Measurements from ENCODE around the gene CMTM6.
"Not testable (repeated sequence)": the region's sequence is repeated elsewhere in the genome, so short reads cannot be mapped to it uniquely, and the experiment has no call there.

The CMTM6 gene, protein sequence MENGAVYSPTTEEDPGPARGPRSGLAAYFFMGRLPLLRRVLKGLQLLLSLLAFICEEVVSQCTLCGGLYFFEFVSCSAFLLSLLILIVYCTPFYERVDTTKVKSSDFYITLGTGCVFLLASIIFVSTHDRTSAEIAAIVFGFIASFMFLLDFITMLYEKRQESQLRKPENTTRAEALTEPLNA

DNA sequence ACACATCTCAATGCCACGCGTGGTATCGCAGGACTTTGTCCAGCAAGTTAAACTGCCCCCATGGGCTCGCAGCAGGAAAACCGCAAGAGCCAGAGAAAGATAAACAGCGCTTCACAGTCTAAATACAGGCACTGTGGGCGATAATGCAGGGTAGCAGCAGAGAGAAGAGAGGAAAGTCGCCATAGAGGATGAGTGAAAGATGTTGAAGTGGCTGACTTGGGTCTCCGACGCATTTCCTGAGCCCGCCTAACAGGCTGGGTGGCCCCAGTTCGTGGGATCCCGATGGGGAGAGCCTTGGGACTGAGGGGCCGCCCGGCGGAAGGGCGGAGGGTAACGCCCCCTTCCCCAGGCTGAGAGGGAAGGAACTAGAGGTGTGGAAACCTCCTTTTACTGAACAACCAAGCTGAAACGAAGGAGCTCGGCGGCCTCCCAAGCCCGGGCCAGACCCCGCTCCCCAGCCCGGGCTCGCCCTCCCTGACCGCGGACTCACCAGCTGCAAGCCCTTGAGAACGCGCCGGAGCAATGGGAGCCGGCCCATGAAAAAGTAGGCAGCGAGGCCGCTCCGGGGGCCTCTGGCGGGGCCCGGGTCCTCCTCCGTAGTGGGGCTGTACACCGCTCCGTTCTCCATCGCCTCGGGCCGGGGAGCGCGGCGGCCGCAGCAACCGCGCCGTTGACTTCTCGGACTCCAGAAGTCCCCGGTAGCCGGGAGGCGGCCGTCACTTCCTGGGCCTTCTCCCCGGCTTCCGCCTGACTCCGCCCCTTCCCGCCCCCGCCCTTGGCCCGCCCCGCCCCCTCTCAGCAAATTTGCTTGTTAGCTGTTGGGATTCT lies at the start of gene CMTM6:
Gene CMTM6 (minus strand): TSS at position 735 of the 828 bp plus-strand sequence. CDS start 107 bp downstream, at position 628.
- peak; percentile 70 for DNase-seq

DNA sequence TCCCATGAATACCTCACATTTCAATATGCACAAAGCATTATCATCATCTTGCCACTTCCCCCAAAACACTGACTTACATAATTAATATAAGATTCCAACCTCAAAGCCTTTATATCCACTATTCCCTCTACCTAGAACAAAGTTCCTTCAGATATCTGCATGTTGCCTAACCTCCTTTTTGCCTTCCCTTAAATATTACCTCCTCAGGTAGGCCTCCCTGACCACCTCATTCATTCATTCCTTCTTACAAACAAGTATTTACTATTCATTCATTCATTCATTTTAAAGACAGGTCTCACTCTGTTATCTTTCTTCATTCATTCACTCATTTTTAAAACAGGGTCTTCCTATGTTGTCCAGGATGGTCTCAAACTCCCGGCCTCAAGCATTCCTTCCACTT lies 49.4 kb upstream of the CMTM6 start:
- DNase-seq = no peak

DNA sequence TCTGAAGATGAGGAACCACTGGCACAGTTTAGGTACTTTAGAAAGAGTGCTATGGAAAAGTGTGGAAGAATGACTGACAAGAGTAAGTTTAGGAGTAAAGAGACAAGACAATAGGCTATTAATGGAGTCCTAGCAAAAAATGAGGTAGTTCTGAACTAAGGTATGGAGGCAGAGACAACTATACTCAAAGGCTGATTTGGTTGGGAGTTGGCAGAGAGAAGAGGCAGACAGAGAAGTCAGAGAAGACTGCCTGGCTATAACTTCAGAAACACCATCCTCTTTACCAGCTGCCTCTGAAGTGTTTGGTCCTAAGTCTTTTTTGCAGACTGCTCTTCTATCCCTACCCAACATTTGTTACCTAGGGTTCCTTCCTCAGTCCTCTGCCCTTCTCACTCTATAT lies 48.8 kb upstream of the CMTM6 start:
- no peak for DNase-seq

DNA sequence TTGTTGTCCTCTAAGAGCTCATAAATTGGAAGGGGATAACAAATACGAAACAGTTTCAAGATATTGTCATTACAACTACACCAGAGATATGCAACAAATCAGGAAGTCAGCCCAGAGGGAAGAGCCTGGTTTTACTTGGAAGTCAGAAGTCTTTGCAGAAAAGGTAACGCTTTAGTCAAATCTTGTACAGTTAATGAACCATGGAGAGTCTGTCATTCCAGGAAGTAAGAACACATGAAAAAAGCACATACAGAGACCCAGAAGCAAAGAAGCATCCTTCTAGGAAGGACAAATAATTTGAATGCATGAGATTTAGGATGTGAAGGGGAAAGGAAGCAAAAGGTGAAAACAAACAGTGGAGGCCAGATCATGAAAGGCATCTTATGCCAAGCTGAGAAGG lies 48.4 kb upstream of the CMTM6 start:
- no peak for DNase-seq

DNA sequence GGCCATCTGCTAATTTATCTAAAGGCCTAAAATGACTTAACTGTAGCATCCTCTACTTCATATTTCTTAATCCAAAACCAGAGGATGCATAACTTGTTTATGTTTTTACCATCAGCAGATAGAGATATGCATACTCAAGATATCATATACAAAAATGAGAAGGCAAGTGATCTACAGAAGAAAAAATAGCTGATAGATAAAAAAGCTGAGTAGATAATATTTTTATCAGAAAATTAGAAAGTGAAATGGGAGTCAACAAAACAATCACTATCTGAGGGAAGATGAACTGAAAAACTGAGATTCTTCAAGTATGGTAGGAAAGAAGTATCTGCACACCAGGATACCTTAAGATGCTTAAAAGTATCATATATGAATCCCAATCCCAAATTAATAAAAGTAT lies 42.7 kb upstream of the CMTM6 start:
- DNase-seq = no peak

DNA sequence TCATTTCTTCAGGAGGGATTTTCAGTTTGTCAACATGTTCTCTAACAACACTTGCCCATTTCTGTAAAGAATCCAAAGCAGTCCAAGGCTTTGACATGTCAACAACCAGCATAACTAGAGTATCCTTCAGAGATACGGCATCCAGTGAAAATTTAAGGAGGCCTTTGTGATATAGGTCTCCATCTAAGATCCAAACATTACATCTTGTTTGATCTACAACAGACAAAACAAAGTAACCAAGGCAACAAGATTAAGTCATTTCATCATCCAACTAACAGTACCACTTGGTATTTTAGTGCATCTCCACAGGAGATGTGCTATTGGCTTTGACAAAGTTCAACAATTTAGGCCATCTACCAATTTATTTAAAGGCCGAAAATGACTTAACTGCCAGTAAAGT lies 42.2 kb upstream of the CMTM6 start:
- no peak for DNase-seq

DNA sequence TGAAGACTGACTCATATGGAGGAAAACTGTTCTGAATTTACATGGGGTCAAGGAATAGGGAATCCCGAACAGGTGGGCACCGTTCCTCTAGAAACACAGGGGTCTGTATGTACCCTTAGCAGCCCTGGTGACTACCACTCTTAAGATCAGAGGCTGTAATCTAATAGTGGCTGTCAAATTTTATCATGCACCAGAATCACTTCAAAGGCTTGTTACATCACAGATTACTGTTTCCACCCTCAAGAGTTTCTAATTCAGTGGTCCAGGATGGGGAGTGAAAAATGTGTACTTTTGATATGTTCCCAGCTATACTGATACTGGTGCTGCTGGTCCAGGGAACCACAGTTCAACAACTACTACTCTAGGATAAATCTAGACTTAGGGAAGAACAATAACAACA lies 40.2 kb upstream of the CMTM6 start:
- no peak for DNase-seq

DNA sequence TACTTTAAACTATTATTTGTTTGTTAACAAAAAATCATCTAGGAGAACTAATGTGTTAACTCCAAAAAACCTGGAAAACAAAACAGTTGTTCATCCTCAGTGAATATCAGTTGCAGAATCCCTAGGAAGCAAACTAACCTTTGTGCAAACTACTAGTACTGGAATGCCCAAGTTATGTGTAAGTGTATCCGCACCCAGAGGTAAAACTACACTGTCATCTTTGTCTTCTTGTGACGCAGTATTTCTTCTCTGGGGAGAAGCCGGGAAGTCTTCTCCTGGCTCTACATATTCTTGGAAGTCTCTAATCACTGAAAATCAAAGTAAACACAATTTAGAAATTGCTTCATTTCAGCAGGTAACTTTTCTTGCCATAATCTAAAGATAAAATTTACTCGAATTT lies 38.2 kb upstream of the CMTM6 start:
- no peak for DNase-seq

DNA sequence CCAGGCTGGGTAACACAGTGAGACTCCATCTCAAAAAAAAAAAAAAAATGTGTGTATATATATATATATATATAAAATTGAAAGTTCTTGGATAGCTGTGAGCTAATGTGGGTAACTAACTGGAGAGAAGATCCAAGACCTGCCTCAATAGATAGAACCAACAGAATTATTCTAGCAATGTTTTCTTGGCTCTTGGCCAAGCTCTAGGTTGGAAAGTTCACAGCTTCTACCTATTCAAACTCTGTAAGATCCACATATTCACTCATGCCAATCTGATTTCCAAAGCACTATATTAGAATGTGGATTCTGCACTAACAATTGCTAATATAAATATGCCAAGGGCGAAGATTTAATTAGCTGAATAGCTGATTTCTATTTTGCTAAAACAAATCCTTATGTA lies 29.8 kb upstream of the CMTM6 start:
- no peak for DNase-seq

DNA sequence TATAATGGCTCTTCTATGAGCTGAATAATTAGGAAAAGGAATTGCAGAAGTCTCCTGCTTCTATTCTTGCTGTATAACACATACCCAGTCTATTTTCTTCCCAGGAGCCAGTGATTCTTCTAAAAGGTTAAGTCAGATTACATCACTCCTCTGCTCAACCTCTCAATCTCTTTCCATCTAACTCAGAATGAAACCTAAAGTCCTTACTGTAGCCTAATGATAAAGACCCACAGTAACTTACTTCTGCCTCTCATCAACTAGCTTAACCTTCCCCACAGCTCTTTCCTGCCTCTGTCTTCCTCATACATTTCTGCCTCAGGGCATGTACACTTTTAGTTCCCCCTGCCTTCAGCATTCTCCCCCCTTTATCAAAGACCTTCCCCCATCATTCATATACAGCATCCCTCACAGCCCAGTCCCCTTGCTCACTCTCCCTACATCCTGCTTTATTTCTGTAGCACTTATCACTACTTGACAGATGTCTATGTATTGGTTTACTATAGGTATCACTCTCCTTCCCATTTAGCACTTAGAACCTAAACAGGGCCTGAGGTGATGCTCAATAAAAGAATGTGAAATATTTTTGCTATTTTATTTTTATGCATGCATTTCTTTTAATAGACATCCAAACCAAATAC lies 28.5 kb upstream of the CMTM6 start:
- DNase-seq = no peak

DNA sequence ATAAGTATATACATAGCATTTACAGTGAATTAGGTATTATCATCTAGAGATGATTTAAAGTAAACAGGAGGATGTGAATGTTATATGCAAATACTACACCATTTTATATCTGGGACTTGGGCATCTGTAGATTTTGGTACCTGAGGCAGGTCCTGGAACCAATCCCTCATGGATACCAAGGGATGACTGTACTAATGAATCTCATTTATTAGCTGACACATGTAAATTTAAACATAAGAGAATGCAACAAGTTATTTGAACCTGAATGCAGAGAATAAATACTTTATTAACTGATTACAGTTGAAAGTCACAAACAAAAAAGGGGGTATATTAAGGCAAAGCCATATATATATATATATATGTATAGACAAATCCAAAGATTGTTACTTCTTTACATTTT lies 23.1 kb upstream of the CMTM6 start:
- DNase-seq = no peak

DNA sequence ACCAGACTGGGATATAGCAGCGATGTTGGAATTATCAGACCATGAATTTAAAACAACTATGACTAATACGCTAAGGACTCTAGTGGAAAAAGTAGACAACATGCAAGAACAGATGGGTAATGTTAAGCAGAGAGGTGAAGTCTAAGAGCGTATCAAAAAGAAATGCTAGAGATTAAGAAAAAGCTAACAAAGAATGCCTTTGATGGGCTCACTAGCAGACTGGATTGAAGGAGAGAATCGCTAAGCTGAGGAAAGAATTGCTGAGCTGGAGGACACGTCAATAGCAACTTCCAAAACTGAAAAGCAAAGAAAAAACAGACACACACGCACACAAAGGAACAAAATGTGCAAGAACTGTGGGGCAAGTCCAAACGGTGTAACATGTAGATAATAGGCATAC lies 20.0 kb upstream of the CMTM6 start:
- DNase-seq = no peak

DNA sequence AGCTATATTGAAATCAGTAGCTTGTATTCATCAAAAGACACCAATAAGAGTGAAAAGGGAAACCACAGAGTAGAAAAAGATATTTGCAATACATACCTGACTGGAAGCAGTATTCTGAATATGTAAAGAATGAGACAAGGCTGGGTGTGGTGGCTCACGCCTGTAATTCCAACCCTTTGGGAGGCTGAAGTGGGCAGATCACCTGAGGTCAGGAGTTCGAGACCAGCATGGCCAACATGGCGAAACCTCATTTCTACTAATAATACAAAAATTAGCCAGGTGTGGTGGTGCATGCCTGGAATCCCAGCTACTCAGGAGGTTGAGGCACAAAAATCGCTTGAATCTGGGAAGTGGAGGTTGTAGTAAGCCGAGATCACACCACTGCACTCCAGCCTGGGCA lies 16.3 kb upstream of the CMTM6 start:
- DNase-seq = not testable (repeated sequence)

DNA sequence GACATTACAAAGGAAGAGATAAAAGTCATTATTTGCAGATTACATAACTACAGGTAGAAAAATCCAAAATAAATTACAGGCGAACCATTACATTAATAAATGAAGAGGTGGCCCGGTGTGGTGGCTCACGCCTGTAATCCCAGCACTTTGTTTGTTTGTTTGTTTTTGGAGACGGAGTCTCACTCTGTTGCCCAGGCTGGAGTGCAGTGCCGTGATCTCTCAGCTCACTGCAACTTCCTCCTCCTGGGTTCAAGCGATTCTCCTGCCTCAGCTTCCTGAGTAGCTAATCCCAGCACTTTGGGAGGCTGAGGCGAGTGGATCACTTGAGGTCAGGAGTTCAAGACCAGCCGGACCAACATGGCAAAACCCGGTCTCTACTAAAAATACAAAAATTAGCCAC lies 14.1 kb upstream of the CMTM6 start:
- not testable (repeated sequence) for DNase-seq

DNA sequence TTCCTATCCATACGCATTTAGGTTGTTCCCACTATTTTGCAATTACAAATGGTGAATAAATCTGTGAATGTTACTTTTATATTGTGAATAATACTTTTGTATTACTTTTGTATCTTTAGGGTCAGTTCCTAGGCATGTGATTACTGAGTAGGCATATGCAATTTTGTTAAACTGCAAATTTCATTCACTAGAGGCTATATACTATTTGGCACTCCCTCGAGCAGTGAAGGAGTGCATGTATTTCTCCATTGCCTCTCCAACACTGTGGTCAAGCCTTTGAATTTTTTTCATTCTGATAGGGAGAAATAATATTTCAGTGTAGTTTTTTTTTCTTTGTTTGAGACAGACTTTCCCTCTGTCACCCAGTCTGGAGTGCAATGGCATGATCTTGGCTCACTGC lies 8.4 kb upstream of the CMTM6 start:
- DNase-seq = no peak

DNA sequence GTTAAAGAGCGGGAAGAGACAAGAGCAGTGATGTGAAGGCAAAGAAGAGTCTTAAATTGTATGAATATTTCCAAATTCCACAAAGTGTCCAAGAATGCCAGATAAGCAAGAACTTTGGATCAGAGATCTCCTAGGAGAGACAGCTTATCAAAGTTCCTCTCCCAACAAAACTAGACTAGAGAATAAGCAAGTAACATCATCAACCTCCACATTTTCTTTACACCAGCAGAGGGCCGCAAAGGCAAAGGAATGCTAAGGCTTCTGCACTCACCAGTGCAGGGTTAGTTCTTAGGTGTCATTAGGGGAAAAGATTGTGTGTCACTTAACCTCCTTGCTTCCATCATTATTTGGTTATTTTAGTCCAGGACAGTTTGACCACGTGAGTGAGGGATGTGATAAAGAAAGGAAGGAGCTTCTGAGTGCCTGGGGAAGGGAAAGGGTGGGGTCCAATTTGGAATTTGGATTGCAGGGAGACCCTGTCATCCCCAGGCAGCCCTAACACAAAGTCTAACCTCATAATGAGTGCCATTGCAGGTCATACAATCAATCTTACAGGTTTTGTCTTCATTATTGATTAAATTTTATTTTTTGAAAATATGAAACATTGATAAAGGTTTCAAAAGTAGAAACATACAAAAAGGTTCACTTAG lies 7.5 kb upstream of the CMTM6 start:
- DNase-seq = peak; percentile 67

DNA sequence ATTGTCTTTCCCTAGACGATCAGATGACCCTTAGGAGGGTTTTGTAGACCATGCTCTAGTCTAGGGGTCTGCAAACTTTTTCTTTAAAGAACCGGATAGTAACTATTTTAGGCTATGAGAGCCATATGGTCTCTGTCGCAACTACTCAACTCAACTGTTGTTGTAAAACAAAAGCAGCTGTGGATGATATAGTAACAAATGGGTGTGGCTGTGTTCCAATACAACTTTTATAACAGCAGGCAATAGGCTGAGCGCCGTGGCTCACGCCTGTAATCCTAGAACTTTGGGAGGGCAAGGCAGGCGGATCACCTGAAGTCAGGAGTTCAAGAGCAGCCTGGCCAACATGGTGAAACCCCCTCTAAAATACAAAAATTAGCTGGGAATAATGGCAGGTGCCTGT lies 6.1 kb upstream of the CMTM6 start:
- DNase-seq = no peak

DNA sequence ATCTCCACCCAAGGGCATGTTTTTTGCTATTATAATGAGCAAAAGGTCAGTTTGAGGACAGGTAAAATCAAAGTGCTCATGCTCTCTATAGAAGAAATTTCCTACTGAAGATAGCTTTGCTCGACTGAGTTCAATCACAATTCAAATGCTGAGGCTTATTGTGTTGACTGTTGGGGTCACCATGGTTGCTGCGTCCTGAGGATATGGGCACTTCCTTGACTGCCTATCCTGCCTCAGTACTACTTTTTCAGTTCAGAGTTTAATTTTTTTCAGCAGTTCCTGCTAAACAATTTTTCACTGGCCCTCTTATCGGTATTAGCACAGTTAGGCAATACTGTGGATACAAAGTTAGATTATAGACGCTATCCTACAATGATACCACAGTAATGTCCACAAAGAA lies 3.8 kb upstream of the CMTM6 start:
- DNase-seq = no peak

DNA sequence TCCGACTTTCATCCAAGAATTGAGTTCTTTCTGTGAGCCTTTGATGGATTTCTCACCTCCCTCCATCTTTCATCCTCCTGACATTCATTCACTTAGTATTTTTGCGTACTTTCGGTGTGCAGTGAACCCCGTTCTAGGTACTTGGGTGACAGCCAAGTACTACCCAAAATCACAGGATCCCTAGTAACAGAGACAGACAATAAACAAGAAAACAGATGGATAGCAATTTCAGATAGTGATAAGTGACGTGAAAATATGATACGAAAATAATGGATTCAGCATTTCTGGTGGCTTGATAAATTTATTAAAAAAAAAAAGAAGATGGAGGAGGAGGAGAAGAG lies 264 bp upstream of the CMTM6 start:
- no peak for DNase-seq

DNA sequence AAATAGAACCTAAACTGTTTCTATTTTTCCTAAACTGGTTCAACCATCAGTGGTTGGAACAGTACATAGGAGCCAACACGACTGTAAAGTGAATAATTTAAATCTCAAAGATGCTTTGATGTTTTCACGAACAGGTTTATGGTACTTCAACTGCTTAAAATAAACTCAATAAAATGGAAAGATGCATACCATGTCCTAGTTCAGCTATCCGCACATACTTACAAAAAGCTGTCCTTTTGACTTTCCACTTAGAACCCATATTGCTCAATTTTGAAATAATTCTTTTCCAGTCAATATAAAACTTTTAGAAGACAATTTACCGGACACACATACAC lies 902 bp downstream of the CMTM6 start:
- no peak for DNase-seq

DNA sequence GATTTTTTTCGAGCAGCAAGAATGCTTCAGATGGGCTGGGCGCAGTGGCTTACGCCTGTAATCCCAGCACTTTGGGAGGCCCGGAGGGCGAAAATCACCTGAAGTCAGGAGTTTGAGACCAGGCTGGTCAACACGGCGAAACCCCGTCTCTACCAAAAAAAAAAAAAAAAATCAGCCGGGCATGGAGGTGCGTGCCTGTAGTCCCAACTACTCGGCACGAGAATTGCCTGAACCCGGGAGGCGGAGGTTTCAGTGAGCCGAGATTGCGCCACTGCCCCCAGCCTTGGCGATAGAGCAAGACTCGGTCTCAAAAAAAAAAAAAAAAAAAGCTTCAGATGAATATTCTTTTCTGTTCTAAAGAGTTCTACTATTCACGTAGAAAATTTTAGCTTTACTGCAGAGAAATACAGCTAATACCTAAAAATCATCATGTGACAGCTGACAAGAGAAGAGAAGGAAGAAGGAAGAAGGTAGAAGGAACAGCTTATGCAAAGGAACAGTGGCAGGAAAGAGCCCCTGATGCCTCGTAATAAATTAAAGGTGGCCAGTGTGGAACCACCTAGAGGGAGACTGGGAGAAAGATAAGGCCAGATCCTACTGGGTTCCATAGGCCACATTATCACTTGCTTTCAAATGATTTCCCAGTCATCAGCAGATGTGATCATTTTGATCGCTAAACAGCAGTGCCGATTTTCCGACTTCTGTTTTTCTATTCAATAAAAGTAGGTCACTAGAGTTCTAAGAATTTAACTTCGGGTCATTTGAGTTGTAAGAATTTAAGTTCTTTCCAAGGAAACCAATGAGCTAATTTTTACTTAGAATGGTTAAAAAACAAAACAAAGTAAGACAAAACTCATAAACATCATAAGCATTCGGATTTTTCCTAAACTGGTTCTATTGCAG lies 1.5 kb downstream of the CMTM6 start:
- DNase-seq = no peak

DNA sequence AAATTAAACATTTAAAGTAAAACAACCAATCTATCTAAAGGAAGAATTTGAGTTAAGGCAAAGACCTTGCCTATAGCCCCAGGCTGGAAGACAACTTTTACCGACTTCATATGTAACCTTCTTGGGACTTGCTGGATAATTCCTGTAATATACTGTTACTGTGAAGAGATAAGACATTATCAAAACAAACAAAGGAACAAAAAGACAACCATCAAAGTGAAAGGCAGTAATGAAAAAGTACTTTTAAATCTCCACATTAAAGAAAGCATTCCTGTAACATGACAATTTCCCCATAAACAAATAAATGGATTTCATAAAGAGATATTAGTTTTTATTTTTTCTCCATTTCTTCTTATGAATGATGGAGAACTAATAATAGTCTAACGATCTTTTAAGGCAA lies 2.4 kb downstream of the CMTM6 start:
- no peak for DNase-seq

DNA sequence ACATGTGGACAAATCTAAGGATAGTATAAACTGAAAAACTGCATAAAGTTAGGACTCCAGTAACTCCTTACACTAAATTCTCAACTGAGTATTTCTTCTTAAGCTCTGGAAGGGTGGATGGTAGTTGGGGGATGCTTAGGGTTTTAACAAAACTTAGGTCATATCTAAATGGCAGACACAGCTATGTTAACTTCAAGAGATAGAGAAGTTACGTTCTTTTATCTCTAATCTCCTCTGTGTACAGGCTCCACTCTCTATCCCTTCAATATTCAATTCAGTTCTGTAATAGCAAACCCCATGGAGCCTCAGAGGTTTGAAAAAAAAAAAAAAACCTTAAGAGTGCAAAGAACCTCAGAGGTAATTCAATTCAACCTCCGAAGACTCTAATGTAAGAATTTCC lies 3.1 kb downstream of the CMTM6 start:
- no peak for DNase-seq

All from activated gamma-delta T cell treated with Interleukin-2 at 50 U/mL for 16 hours (primary cell).